Measurements from ENCODE around the gene MLYCD. TPM values are rescaled to one million over a fixed set of nuclear protein-coding genes. Genes with fewer than 3 reads are reported as not detected.

The MLYCD gene
- total RNA-seq, 1 donor: 2.6 TPM

DNA sequence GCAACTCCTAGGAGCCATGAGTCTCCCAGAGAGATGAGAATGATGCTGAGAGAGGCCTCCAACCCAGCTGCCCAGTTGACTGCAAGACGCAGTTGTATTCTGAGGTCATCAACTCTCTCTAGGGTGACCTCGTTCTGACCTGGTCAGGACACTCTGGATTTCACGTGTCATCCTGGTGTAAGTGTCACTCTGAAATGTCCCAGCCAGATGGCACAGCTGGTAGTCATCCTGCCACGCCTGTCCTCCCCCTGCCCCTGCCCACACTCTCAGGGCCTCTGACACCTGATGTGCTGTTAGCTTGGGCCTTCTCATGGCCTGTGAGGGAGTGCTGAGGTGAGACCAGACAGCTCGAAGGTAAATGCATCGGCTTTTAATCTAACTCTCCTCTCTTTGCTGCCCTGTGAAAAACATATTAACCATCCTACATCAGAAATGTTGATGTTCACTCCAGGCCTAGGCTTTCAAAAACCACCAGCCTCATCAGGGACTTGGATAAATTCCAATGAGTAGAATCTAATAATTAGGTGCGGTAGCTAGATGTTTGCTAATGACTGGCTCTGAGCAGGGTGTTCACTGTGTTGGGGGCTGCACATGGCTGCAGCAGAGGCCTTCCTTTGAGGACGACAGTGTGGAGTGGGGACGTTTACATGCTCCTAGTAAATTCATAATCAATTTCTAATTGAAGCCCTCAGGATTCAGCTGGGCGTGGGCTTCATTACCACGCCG, 13.8 kb downstream of the MLYCD start:
- no peak overlapping the region for H3K4me3 ChIP-seq (ENCODE audit: low read depth, low read length)
- DNase-seq (ENCODE audit: low read depth): no peak

DNA sequence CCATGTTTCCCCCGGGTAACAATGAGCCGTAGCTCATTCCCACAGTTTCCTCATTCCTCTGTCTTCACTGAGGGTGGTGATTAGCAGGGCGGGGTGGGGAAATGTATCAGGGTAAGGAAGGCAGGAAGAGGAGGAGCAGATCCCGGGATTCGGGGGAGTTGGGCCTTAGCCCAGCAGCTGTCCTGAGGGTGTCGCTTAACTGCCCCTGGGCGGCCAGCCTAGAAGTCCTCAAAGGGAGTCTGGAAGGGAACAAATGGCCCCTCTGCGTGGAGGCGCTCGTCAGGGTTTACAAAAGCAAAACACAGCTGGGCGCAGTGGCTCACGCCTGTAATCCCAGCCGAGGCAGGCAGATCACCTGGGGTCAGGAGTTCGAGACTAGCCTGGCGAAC, 14.3 kb downstream of the MLYCD start:
- no peak overlapping the region for H3K4me3 ChIP-seq (ENCODE audit: low read depth, low read length)
- DNase-seq (ENCODE audit: low read depth): no peak
- TF ChIP-seq, protein P1, sequence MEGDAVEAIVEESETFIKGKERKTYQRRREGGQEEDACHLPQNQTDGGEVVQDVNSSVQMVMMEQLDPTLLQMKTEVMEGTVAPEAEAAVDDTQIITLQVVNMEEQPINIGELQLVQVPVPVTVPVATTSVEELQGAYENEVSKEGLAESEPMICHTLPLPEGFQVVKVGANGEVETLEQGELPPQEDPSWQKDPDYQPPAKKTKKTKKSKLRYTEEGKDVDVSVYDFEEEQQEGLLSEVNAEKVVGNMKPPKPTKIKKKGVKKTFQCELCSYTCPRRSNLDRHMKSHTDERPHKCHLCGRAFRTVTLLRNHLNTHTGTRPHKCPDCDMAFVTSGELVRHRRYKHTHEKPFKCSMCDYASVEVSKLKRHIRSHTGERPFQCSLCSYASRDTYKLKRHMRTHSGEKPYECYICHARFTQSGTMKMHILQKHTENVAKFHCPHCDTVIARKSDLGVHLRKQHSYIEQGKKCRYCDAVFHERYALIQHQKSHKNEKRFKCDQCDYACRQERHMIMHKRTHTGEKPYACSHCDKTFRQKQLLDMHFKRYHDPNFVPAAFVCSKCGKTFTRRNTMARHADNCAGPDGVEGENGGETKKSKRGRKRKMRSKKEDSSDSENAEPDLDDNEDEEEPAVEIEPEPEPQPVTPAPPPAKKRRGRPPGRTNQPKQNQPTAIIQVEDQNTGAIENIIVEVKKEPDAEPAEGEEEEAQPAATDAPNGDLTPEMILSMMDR (IDR thresholded peaks at IDR 0.05; ENCODE audit: insufficient read depth, low read depth, low read length): no peak

More for the DNA sequence above, 13.8 kb downstream of the MLYCD start:
- TF ChIP-seq, protein P1 (IDR thresholded peaks at IDR 0.05; ENCODE audit: insufficient read depth, low read depth, low read length): no peak

DNA sequence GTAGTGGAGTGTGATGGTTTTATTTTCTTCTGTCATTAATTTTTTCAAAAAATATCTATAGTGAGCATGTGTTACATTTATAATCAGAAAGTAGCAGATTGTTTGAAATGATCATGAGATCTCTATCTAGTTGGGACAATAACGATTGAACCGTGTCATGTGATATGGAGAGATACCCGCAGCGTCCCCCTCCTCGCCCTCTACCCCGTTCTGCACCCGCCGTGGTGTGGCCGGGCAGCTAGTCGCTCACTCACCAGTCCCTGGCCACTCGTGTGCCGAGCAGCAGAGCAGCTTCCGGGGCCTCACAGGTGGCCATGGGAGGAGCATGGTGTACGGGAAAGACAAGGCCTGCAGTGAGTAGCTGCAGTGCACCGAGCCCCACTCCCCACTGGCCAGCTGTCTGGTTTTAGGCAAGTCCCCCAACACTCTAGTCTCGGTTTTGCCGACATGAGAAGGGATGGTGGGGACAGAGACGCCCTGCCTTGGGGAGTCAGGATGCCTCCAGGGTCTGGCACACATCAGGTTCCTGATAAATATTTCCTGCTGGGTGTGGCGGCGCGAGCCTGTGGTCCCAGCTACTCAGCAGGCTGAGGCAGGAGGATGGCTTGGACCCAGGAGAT, 15.3 kb downstream of the MLYCD start:
- DNase-seq (ENCODE audit: low read depth): no peak
- TF ChIP-seq, protein P1 (IDR thresholded peaks at IDR 0.05; ENCODE audit: insufficient read depth, low read depth, low read length): no peak
- no peak overlapping the region for H3K4me3 ChIP-seq (ENCODE audit: low read depth, low read length)

DNA sequence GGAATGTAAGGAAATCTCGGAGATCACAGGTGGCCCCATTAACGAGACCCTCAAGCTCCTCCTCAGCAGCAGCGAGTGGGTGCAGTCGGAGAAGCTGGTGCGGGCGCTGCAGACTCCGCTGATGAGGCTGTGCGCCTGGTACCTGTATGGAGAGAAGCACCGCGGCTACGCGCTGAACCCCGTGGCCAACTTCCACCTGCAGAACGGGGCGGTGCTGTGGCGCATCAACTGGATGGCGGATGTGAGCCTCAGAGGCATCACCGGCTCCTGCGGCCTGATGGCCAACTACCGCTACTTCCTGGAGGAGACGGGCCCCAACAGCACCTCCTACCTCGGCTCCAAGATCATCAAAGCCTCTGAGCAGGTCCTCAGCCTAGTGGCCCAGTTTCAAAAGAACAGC, 16.2 kb downstream of the MLYCD start:
- TF ChIP-seq, protein P1 (IDR thresholded peaks at IDR 0.05; ENCODE audit: insufficient read depth, low read depth, low read length): no peak
- no peak for DNase-seq (ENCODE audit: low read depth)

DNA sequence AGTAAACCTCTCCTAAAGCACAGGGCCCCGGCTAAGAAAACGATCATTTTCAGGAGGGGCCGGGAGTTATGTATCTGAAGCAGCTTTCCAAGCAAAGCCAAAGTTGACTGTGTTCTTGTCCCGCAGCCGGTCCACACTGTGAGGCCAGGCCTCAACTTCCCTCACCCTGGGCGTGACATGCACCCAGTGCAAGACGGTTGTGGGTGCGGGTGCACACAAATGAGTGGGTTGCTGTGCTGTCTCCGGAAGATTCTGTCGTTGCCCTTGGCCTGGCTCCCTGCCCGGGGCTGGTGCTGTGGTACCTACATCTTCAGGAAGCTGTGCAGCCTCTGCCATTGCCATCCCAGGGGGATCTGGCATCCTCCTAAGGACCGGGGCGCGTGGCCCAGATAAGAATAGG, 16.6 kb downstream of the MLYCD start:
- DNase-seq (ENCODE audit: low read depth): no peak
- H3K4me3 ChIP-seq (ENCODE audit: low read depth, low read length): no peak overlapping the region
- TF ChIP-seq, protein P1 (IDR thresholded peaks at IDR 0.05; ENCODE audit: insufficient read depth, low read depth, low read length): no peak

More for the DNA sequence above, 16.2 kb downstream of the MLYCD start:
- no peak overlapping the region for H3K4me3 ChIP-seq (ENCODE audit: low read depth, low read length)

DNA sequence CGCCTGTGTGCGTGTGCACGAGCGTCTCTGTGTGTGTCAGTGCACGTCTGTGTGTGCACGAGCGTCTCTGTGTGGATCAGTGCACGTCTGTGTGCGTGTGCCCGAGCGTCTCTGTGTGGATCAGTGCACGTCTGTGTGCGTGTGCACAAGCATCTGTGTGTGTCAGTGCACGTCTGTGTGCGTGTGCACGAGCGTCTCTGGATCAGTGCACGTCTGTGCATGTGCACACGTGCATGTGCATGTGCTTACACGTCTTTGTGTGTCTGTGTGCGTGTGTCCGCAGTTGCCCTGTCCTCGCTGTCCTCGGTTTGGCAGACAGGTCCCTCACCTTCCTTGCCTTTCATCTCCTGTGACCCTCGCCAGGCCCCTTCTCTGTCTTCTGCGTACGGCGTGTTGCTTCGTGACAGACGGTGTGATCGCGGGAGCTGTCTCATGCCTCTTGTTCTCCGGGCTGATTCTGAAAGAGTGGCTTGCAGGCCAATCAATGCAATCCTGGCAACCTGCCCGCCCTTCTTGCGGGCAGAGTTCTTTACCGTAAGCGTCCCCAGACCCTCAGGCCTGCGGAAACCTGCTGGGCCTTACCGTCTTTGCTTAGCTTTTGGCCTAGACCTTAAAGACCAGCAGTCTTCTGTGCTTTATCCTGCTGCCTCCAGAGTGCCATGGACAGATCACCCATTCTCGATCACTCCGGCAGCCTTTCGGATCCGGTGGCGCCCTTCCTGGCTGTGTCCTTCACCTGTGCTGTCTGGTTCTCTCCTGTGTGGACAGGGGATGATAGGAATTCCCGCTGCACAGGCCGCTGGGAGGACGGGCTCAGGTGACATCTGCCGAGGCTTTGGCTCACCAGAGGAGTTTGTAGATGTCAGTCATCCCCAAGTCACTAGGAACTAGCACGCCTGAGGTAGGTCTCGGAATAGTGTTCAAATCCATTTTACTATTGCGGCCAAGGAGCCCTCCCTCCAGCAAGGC, 18.5 kb downstream of the MLYCD start:
- TF ChIP-seq, protein P1 (IDR thresholded peaks at IDR 0.05; ENCODE audit: insufficient read depth, low read depth, low read length): no peak
- DNase-seq (ENCODE audit: low read depth): no peak
- H3K4me3 ChIP-seq (ENCODE audit: low read depth, low read length): no peak overlapping the region

Data from fibroblast of villous mesenchyme (primary cell).